HepG2 (cell line): ENCODE data around the gene TBCD. TPM values are rescaled to one million over a fixed set of nuclear protein-coding genes. Genes with fewer than 3 reads are reported as not detected.

Experiments
- SALL1 ChIP-seq: sonication (generic); formaldehyde crosslinking; IDR thresholded peaks from 2 replicates; pipeline ENCODE4 v1.8.0; 2022; ENCODE audit warnings: mild to moderate bottlenecking, missing genetic modification reagents
- SALL2 ChIP-seq: sonication (generic); formaldehyde crosslinking; IDR thresholded peaks from 2 replicates; pipeline ENCODE4 v1.8.1; 2023; ENCODE audit warnings: mild to moderate bottlenecking, missing genetic modification reagents, inconsistent platforms
- TFDP2 ChIP-seq: sonication (generic); formaldehyde crosslinking; IDR thresholded peaks from 2 replicates; pipeline ENCODE4 v1.4.0; 2020; ENCODE audit warnings: missing genetic modification reagents
- ZBTB40 ChIP-seq, 2 experiments: fragments of 450-650 bp in 1 of 2; sonication (generic) in 1 of 2; formaldehyde crosslinking in 1 of 2; IDR thresholded peaks; 2 replicates each; pipeline versions ENCODE4 v1.6.1 to v1.8.0; 2016 to 2022; ENCODE audit warnings: antibody characterized with exemption in 1 of 2, mild to moderate bottlenecking in 1 of 2, missing genetic modification reagents in 1 of 2
- ZNF747 ChIP-seq: sonication (generic); formaldehyde crosslinking; IDR thresholded peaks from 2 replicates; pipeline ENCODE4 v1.8.1; 2023; ENCODE audit warnings: missing genetic modification reagents, mild to moderate bottlenecking, borderline replicate concordance
- ZSCAN20 ChIP-seq: sonication (generic); formaldehyde crosslinking; IDR thresholded peaks from 2 replicates; pipeline ENCODE4 v1.4.0; 2020; ENCODE audit warnings: missing genetic modification reagents, mild to moderate bottlenecking, borderline replicate concordance
- ZSCAN21 ChIP-seq: sonication (generic); formaldehyde crosslinking; IDR thresholded peaks from 2 replicates; pipeline ENCODE4 v1.8.0; 2022; ENCODE audit warnings: mild to moderate bottlenecking, missing genetic modification reagents, moderate library complexity, borderline replicate concordance
- polyA plus RNA-seq, 8 experiments: library from polyadenylated mRNA; depleted of rRNA in 3 of 8; stranded (reverse) in 7 of 8; unstranded in 1 of 8; fragments of >200 nt; fragmentation: Illumina TruSeq in 4 of 8; extraction: Trizol in 4 of 8; gene quantifications; 2 replicates each; pipeline versions ENCODE4 v1.2.1 to v1.2.3, GENCODE V29; 2011 to 2016; ENCODE audit warnings: low read depth in 4 of 8, missing spikeins in 1 of 8, mixed read lengths in 1 of 8; ENCODE audit not compliant: insufficient read depth in 1 of 8
- total RNA-seq, 5 experiments: library from RNA; depleted of rRNA; stranded (reverse); fragments of >200 nt; fragmentation: Illumina TruSeq; extraction: Trizol; gene quantifications; 2 replicates each; pipeline ENCODE4 v1.2.3, GENCODE V29; 2016; ENCODE audit warnings: low read depth in 1 of 5
- TF ChIP-seq, protein P1 (sequence below): sonication (generic); formaldehyde crosslinking; IDR thresholded peaks from one replicate; pipeline ENCODE4 v1.5.1; 2020; ENCODE audit warnings: mild to moderate bottlenecking, missing genetic modification reagents; ENCODE audit errors: not compliant biosample characterization

TBCD gene
- total and polyA plus RNA-seq, 2 of the 13 experiments (the other 11 are each of a cell fraction or from before 2014, with no cell fraction given), result 33.9 to 54.8 TPM

DNA sequence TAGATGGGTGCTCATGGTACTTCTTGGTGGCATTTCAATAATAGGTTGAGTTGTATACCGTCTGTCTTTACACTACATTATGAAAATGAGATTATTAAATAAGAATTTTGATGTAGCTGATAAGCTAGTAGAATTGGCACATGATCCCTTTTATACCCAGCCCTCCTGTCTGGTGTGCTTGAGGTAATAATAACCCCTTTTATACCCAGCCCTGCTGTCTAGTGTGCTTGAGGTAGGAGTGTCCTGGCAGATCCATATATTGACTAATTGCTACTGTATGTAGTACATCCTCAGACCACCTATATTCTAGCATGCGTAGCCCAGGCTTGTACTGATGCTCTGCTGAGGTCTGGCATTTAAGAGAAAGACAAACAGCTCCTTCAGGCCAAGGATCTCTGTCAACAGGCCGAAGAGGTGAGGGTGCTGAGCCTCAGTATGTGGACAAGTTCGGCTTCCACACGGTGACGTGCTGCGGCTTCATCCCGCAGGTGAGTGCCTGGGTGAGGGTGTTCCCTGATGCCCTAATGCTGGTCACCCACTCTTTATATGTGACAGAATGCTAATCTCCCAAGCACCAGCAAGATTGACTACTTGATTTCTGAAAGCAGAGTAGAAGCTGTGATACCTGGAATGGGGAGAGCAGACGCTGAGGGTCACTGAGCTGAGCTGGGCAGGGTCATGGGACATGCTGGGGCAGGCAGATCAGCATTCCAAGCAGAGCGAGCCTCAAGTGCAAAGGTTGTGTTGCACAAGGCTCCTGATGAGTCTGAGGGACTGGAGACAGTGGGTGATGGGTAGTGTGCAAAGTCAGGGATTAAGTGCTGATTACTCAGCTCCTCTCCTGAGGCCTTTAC is 10.7 kb upstream of the TBCD start (continued):
- TF ChIP-seq ZBTB40 (IDR thresholded peaks at IDR 0.05) (no peak), ZBTB40 (CRISPR knock-in tag; IDR thresholded peaks at IDR 0.05) (peak; percentile 69; the same call in 1 of the 2 replicates), SALL2 (CRISPR knock-in tag) (no peak; the same call in 1 of the 2 replicates), SALL1 (CRISPR knock-in tag) (peak; percentile 98), ZSCAN20 (CRISPR knock-in tag) (no peak), ZSCAN21 (CRISPR knock-in tag) (peak; percentile 99), TFDP2 (peak; percentile 69), ZNF747 (peak; percentile 69)
- TF ChIP-seq, protein P1, sequence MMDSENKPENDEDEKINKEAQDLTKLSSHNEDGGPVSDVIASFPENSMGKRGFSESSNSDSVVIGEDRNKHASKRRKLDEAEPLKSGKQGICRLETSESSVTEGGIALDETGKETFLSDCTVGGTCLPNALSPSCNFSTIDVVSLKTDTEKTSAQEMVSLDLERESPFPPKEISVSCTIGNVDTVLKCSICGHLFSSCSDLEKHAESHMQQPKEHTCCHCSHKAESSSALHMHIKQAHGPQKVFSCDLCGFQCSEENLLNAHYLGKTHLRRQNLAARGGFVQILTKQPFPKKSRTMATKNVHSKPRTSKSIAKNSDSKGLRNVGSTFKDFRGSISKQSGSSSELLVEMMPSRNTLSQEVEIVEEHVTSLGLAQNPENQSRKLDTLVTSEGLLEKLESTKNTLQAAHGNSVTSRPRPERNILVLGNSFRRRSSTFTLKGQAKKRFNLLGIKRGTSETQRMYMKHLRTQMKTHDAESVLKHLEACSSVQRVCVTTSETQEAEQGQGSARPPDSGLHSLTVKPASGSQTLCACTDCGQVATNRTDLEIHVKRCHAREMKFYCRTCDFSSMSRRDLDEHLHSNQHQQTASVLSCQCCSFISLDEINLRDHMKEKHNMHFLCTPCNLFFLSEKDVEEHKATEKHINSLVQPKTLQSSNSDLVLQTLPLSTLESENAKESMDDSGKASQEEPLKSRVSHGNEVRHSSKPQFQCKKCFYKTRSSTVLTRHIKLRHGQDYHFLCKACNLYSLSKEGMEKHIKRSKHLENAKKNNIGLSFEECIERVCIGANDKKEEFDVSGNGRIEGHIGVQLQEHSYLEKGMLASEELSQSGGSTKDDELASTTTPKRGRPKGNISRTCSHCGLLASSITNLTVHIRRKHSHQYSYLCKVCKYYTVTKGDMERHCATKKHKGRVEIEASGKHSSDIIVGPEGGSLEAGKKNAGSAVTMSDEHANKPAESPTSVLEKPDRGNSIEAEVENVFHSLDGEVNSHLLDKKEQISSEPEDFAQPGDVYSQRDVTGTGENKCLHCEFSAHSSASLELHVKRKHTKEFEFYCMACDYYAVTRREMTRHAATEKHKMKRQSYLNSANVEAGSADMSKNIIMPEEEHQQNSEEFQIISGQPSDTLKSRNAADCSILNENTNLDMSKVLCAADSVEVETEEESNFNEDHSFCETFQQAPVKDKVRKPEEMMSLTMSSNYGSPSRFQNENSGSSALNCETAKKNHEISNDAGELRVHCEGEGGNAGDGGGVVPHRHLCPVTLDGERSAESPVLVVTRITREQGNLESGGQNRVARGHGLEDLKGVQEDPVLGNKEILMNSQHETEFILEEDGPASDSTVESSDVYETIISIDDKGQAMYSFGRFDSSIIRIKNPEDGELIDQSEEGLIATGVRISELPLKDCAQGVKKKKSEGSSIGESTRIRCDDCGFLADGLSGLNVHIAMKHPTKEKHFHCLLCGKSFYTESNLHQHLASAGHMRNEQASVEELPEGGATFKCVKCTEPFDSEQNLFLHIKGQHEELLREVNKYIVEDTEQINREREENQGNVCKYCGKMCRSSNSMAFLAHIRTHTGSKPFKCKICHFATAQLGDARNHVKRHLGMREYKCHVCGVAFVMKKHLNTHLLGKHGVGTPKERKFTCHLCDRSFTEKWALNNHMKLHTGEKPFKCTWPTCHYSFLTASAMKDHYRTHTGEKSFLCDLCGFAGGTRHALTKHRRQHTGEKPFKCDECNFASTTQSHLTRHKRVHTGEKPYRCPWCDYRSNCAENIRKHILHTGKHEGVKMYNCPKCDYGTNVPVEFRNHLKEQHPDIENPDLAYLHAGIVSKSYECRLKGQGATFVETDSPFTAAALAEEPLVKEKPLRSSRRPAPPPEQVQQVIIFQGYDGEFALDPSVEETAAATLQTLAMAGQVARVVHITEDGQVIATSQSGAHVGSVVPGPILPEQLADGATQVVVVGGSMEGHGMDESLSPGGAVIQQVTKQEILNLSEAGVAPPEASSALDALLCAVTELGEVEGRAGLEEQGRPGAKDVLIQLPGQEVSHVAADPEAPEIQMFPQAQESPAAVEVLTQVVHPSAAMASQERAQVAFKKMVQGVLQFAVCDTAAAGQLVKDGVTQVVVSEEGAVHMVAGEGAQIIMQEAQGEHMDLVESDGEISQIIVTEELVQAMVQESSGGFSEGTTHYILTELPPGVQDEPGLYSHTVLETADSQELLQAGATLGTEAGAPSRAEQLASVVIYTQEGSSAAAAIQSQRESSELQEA (CRISPR knock-in tag), result no peak
